ENCODE results near the gene ANKRD13C.

DNA sequence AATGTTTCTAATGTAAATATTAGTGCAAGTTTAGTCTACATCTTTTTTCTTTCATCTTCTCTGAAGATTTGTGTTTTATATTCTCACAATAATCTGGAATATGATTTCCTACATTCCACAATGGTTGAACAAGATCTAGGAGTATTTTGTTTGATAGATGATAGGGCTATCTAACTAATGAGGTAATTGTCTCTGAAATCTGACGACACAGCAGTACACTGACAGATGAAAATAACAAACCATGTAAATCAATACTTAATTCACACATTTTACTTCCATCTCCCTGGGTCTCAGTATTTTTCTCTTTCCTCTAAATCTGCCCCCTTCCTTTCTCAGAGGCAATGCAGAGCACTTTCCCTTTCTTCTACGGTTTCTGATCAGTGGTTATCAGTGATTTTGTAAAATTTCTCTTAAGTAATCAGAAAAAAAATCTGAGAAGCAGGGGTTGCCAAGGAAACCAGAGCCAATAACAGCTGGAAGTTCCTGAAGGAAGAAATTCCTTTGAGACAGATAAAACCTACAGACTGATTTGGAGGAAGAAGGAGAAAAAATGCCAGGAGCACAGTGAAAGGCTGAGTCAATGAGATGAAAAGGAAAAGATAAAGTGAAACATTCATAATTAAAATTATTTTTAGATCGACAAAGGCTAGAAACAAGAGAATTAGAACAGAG, 7.3 kb upstream of the ANKRD13C start:
- TF ChIP-seq, protein P1, sequence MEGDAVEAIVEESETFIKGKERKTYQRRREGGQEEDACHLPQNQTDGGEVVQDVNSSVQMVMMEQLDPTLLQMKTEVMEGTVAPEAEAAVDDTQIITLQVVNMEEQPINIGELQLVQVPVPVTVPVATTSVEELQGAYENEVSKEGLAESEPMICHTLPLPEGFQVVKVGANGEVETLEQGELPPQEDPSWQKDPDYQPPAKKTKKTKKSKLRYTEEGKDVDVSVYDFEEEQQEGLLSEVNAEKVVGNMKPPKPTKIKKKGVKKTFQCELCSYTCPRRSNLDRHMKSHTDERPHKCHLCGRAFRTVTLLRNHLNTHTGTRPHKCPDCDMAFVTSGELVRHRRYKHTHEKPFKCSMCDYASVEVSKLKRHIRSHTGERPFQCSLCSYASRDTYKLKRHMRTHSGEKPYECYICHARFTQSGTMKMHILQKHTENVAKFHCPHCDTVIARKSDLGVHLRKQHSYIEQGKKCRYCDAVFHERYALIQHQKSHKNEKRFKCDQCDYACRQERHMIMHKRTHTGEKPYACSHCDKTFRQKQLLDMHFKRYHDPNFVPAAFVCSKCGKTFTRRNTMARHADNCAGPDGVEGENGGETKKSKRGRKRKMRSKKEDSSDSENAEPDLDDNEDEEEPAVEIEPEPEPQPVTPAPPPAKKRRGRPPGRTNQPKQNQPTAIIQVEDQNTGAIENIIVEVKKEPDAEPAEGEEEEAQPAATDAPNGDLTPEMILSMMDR (IDR thresholded peaks at IDR 0.05; ENCODE audit: borderline replicate concordance, extremely low read depth, low read length, poor library complexity, severe bottlenecking), result no peak
- no peak for TF ChIP-seq EZH2 (IDR thresholded peaks at IDR 0.05; ENCODE audit: borderline replicate concordance, low read depth, low read length, severe bottlenecking)
